Measurements from ENCODE around the gene GADL1.

Gene GADL1

GRCh38 chr3:30864132-30864531 lies 30.3 kb downstream of the GADL1 start:
- TF ChIP-seq CTCF (IDR thresholded peaks at IDR 0.05; ENCODE audit: insufficient read depth, low read length, poor library complexity, severe bottlenecking) = no peak
- Histone ChIP-seq H3K27me3 (replicated peaks; ENCODE audit: control insufficient read depth, insufficient read depth, low read length) (no peaks in the 10 kb centered on the region), H3K4me3 (replicated peaks; ENCODE audit: low read depth, low read length) (no peak overlapping the region), H3K36me3 (ENCODE audit: control insufficient read depth, insufficient read depth, low read length) (no peaks in the 10 kb centered on the region)
- DNase-seq (ENCODE audit: extremely low read depth, insufficient read length) = no peak

- TF ChIP-seq CTCF (IDR thresholded peaks at IDR 0.05; ENCODE audit: insufficient read depth, low read length, poor library complexity, severe bottlenecking) = no peak
- H3K4me3 ChIP-seq (replicated peaks; ENCODE audit: low read depth, low read length) = no peak overlapping the region
- DNase-seq (ENCODE audit: extremely low read depth, insufficient read length) = no peak
- H3K36me3 ChIP-seq (ENCODE audit: control insufficient read depth, insufficient read depth, low read length) = no peaks in the 10 kb centered on the region
- H3K27me3 ChIP-seq (replicated peaks; ENCODE audit: control insufficient read depth, insufficient read depth, low read length) = no peaks in the 10 kb centered on the region; the same call in 1 of the 2 replicates
These were observed 32.5 kb downstream of the GADL1 start for GRCh38 chr3:30862004-30862403.

GRCh38 chr3:30858894-30859389 lies 35.5 kb downstream of the GADL1 start:
- Histone ChIP-seq H3K36me3 (ENCODE audit: control insufficient read depth, insufficient read depth, low read length) (no peaks in the 10 kb centered on the region), H3K27me3 (replicated peaks; ENCODE audit: control insufficient read depth, insufficient read depth, low read length) (no peaks in the 10 kb centered on the region; the same call in 1 of the 2 replicates), H3K4me3 (replicated peaks; ENCODE audit: low read depth, low read length) (no peak overlapping the region)
- TF ChIP-seq CTCF (IDR thresholded peaks at IDR 0.05; ENCODE audit: insufficient read depth, low read length, poor library complexity, severe bottlenecking) = no peak
- DNase-seq (ENCODE audit: extremely low read depth, insufficient read length) = no peak

- H3K4me3 ChIP-seq (replicated peaks; ENCODE audit: low read depth, low read length) = no peak overlapping the region
- H3K27me3 ChIP-seq (replicated peaks; ENCODE audit: control insufficient read depth, insufficient read depth, low read length) = no peaks in the 10 kb centered on the region; the same call in 1 of the 2 replicates
- no peak for TF ChIP-seq CTCF (IDR thresholded peaks at IDR 0.05; ENCODE audit: insufficient read depth, low read length, poor library complexity, severe bottlenecking)
- no peak for DNase-seq (ENCODE audit: extremely low read depth, insufficient read length)
- H3K36me3 ChIP-seq (ENCODE audit: control insufficient read depth, insufficient read depth, low read length) = no peaks in the 10 kb centered on the region
These were observed 38.8 kb downstream of the GADL1 start for GRCh38 chr3:30855400-30856292.

GRCh38 chr3:30852833-30853232 lies 41.6 kb downstream of the GADL1 start:
- Histone ChIP-seq H3K4me3 (replicated peaks; ENCODE audit: low read depth, low read length) (no peak overlapping the region), H3K36me3 (ENCODE audit: control insufficient read depth, insufficient read depth, low read length) (no peaks in the 10 kb centered on the region), H3K27me3 (replicated peaks; ENCODE audit: control insufficient read depth, insufficient read depth, low read length) (no peaks in the 10 kb centered on the region)
- no peak for DNase-seq (ENCODE audit: extremely low read depth, insufficient read length)
- TF ChIP-seq CTCF (IDR thresholded peaks at IDR 0.05; ENCODE audit: insufficient read depth, low read length, poor library complexity, severe bottlenecking) = no peak
